Natural killer cell (primary cell): Measurements from ENCODE around the gene SRP14. TPM values are rescaled to one million over a fixed set of nuclear protein-coding genes. Genes with fewer than 3 reads are reported as not detected.

ENCODE experiments used
- ATAC-seq, 3 donors: fragments of 150-1000 bp in 2 of 3; fragments of 200-7000 bp in 1 of 3; cut with Tn5 transposase; 1 replicate in 1 of 3; 2 replicates in 2 of 3; pipeline ENCODE4 v1.10.0; 2021; ENCODE audit warnings: mild to moderate bottlenecking in 2 of 3, moderate library complexity in 2 of 3
- DNase-seq, 2 donors: peaks; one replicate each; pipeline versions ENCODE4 v3.0.0 to v3.0.0-alpha.2; 2013 to 2021; ENCODE audit warnings: mixed read lengths in 1 of 2
- H3K27ac ChIP-seq: one replicate; pipeline ENCODE4 v1.5.1; 2013; ENCODE audit warnings: mild to moderate bottlenecking, low read length
- H3K27me3 ChIP-seq: one replicate; pipeline ENCODE4 v1.6.1; 2013; ENCODE audit warnings: low read length; ENCODE audit not compliant: control insufficient read depth, insufficient read depth
- H3K36me3 ChIP-seq: one replicate; pipeline ENCODE4 v1.6.1; 2013; ENCODE audit warnings: low read length; ENCODE audit not compliant: control insufficient read depth, insufficient read depth
- H3K4me1 ChIP-seq: one replicate; pipeline ENCODE4 v1.6.1; 2013; ENCODE audit warnings: low read length; ENCODE audit not compliant: control insufficient read depth, insufficient read depth
- H3K4me3 ChIP-seq: one replicate; pipeline ENCODE4 v1.5.1; 2013; ENCODE audit warnings: low read length
- H3K9me3 ChIP-seq: one replicate; pipeline ENCODE4 v1.6.1; 2013; ENCODE audit warnings: low read length; ENCODE audit not compliant: control insufficient read depth, insufficient read depth
- H3K27ac Mint-ChIP-seq, 2 donors: one replicate each; pipeline ENCODE4 v1.8.0; 2022; ENCODE audit warnings: mild to moderate bottlenecking in 2 of 2, mixed read lengths in 2 of 2, moderate library complexity in 1 of 2
- H3K27me3 Mint-ChIP-seq, 2 donors: one replicate each; pipeline ENCODE4 v1.8.0; 2022; ENCODE audit warnings: low read depth in 2 of 2, mixed read lengths in 2 of 2
- H3K36me3 Mint-ChIP-seq: one replicate; pipeline ENCODE4 v1.8.0; 2022; ENCODE audit warnings: mixed read lengths
- H3K4me1 Mint-ChIP-seq, 2 donors: one replicate each; pipeline ENCODE4 v1.8.0; 2022; ENCODE audit warnings: mixed read lengths in 2 of 2
- H3K4me3 Mint-ChIP-seq: one replicate; pipeline ENCODE4 v1.8.0; 2022; ENCODE audit warnings: mild to moderate bottlenecking, moderate library complexity, mixed read lengths
- H3K9me3 Mint-ChIP-seq, 2 donors: one replicate each; pipeline ENCODE4 v1.8.0; 2022; ENCODE audit warnings: mixed read lengths in 2 of 2
- CTCF ChIP-seq: fragments of 200-600 bp; IDR thresholded peaks from one replicate; pipeline ENCODE4 v1.8.0; 2022; ENCODE audit warnings: antibody characterized with exemption
- WGBS: methylation state at CpG from one replicate; pipeline ENCODE4 v1.1.7; 2013; ENCODE audit warnings: missing lambda C conversion rate; ENCODE audit not compliant: insufficient coverage; 5-methylcytosine and 5-hydroxymethylcytosine counted together
- intact Hi-C: fragments of 100-400 bp; cut with micrococcal nuclease; formaldehyde crosslinking; loops from one replicate; pipeline ENCODE4 v1.14.2; 2022
- total RNA-seq, 4 donors: library from RNA; stranded (reverse); fragments of 120-200 nt in 1 of 4; gene quantifications; one replicate each; pipeline versions ENCODE4 v1.2.3 to v1.2.4, GENCODE V29; 2013 to 2022

The SRP14 gene
- total RNA-seq, 3 donors from 2014 or later (not counting 1 experiment from before 2014, with no cell fraction given): 126 to 143 (median 127) TPM

GRCh38 chr15:40070608-40071218, 31.7 kb upstream of the SRP14 start:
- Mint-ChIP-seq H3K9me3 (no peaks in the 10 kb centered on the region), H3K36me3 (no peaks in the 10 kb centered on the region), H3K27me3 (peaks cover 0 to 9% of the 10 kb centered on the region in 2 donors), H3K4me3 (no peak overlapping the region), H3K27ac (no peak overlapping the region), H3K4me1 (peaks cover 10 to 12% of the 10 kb centered on the region in 2 donors)
- Histone ChIP-seq H3K27ac (no peak overlapping the region), H3K27me3 (no peaks in the 10 kb centered on the region), H3K4me3 (no peak overlapping the region), H3K9me3 (no peaks in the 10 kb centered on the region), H3K4me1 (peaks cover 11% of the 10 kb centered on the region), H3K36me3 (no peaks in the 10 kb centered on the region)
- no peak for TF ChIP-seq CTCF
- intact Hi-C loops: no loop called here
- no peak for ATAC-seq
- no peak for DNase-seq
- WGBS: 90% methylated on average over 8 of the region's 8 CpGs

DNA sequence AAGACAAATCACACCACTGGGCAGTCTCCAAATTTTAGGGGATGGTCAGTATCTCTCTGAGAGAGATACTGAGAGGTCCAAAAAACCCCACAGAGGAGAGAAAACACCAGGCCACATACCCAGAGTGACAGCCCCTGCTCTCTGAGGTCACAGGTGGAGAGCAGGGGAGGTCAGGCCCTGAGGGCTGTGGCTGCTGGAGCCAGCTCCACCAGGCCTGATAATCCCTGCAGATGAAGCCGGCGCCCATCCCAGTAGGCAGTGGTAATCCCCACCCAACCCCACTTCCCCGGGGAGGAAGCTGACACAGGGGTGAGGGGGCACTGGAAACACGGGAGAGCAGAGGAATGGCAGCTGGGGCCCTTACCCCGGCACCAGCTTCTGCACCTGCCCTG, 31.2 kb upstream of the SRP14 start:
- Mint-ChIP-seq H3K27me3 (peaks cover 0 to 8% of the 10 kb centered on the region in 2 donors), H3K4me1 (peaks cover 10 to 12% of the 10 kb centered on the region in 2 donors), H3K27ac (no peak overlapping the region), H3K9me3 (no peaks in the 10 kb centered on the region), H3K4me3 (no peak overlapping the region), H3K36me3 (no peaks in the 10 kb centered on the region)
- no peak for TF ChIP-seq CTCF
- DNase-seq (no peak), ATAC-seq (no peak)
- Histone ChIP-seq H3K27ac (no peak overlapping the region), H3K9me3 (no peaks in the 10 kb centered on the region), H3K36me3 (no peaks in the 10 kb centered on the region), H3K4me3 (no peak overlapping the region), H3K4me1 (peaks cover 13% of the 10 kb centered on the region), H3K27me3 (no peaks in the 10 kb centered on the region)
- WGBS: 62% methylated on average over 5 of the region's 5 CpGs
- intact Hi-C loops: no loop called here

GRCh38 chr15:40069178-40070165, 30.5 kb upstream of the SRP14 start:
- H3K4me3 ChIP-seq: no peak overlapping the region
- no peaks in the 10 kb centered on the region for H3K9me3 ChIP-seq
- ATAC-seq (no peak), DNase-seq (no peak)
- WGBS: 54% methylated on average over 32 of the region's 32 CpGs
- TF ChIP-seq CTCF: no peak
- no peaks in the 10 kb centered on the region for H3K36me3 ChIP-seq
- H3K4me3 Mint-ChIP-seq: no peak overlapping the region
- no peak overlapping the region for H3K27ac ChIP-seq
- H3K36me3 Mint-ChIP-seq: no peaks in the 10 kb centered on the region
- peaks cover 14% of the 10 kb centered on the region for H3K4me1 ChIP-seq
- H3K27me3 ChIP-seq: no peaks in the 10 kb centered on the region
- intact Hi-C loops: no loop called here
- peaks cover 10 to 11% of the 10 kb centered on the region in 2 donors for H3K4me1 Mint-ChIP-seq
- peaks cover 0 to 8% of the 10 kb centered on the region in 2 donors for H3K27me3 Mint-ChIP-seq
- no peak overlapping the region for H3K27ac Mint-ChIP-seq
- no peaks in the 10 kb centered on the region for H3K9me3 Mint-ChIP-seq
